Daoy (cell line): ENCODE results near the gene DPP4. TPM values are rescaled to one million over a fixed set of nuclear protein-coding genes. Genes with fewer than 3 reads are reported as not detected.
A peak's percentile ranks its signal among the peaks of the same experiment; 100 is the strongest.
"Not testable (repeated sequence)": the region's sequence is repeated elsewhere in the genome, so short reads cannot be mapped to it uniquely, and the experiment has no call there.

Source experiments
- DNase-seq: peaks from one replicate; pipeline ENCODE4 v3.0.0-alpha.2; 2015; ENCODE audit warnings: low read depth
- total RNA-seq: library from RNA; depleted of rRNA; stranded (reverse); fragments of >200 nt; shearing (Covaris generic); gene quantifications from 2 replicates; pipeline ENCODE4 v1.2.3, GENCODE V29; 2014

DPP4 gene
- total RNA-seq, 1 experiment from 2014 or later, result 0.17 TPM

GRCh38 chr2:162058973-162059668 lies 14.9 kb downstream of the DPP4 start:
- no peak for DNase-seq

GRCh38 chr2:162057426-162057825 lies 16.6 kb downstream of the DPP4 start:
- no peak for DNase-seq

- no peak for DNase-seq
Measured at GRCh38 chr2:162056796-162057399, 17.1 kb downstream of the DPP4 start.

GRCh38 chr2:162053808-162054155 lies 20.2 kb downstream of the DPP4 start:
- no peak for DNase-seq

GRCh38 chr2:162053066-162053807 lies 20.8 kb downstream of the DPP4 start:
- DNase-seq, result no peak

- no peak for DNase-seq
Measured at GRCh38 chr2:162050513-162050961, 23.5 kb downstream of the DPP4 start.

GRCh38 chr2:162049089-162049488 lies 24.9 kb downstream of the DPP4 start:
- not testable (repeated sequence) for DNase-seq

GRCh38 chr2:162044586-162044985 lies 29.4 kb downstream of the DPP4 start:
- no peak for DNase-seq

- DNase-seq, result no peak
Measured at GRCh38 chr2:162043132-162043531, 30.9 kb downstream of the DPP4 start.

- DNase-seq, result no peak
Measured at GRCh38 chr2:162041485-162041884, 32.5 kb downstream of the DPP4 start.

- no peak for DNase-seq
Measured at GRCh38 chr2:162038725-162039124, 35.3 kb downstream of the DPP4 start.

- DNase-seq, result no peak
Measured at GRCh38 chr2:162037886-162038285, 36.1 kb downstream of the DPP4 start.

GRCh38 chr2:162037028-162037795 lies 36.8 kb downstream of the DPP4 start:
- no peak for DNase-seq

- DNase-seq, result no peak
Measured at GRCh38 chr2:162035981-162036380, 38.0 kb downstream of the DPP4 start.

- DNase-seq, result no peak
Measured at GRCh38 chr2:162030363-162031190, 43.4 kb downstream of the DPP4 start.

- DNase-seq, result peak; percentile 83
Measured at GRCh38 chr2:162029287-162029901, 44.6 kb downstream of the DPP4 start.

- DNase-seq, result no peak
Measured at GRCh38 chr2:162028511-162028910, 45.5 kb downstream of the DPP4 start.

- peak; percentile 6 for DNase-seq
Measured at GRCh38 chr2:162025121-162025911, 48.7 kb downstream of the DPP4 start.

GRCh38 chr2:162022290-162022945 lies 51.6 kb downstream of the DPP4 start:
- no peak for DNase-seq
